Measurements from ENCODE around the gene FYN.
A peak's percentile ranks its signal among the peaks of the same experiment; 100 is the strongest.

FYN gene

GRCh38 chr6:111759331-111759835, 113.9 kb downstream of the FYN start:
- Histone ChIP-seq H3K36me3 (ENCODE audit: low read depth) (no peaks in the 10 kb centered on the region), H3K4me1 (ENCODE audit: insufficient read depth, poor library complexity, severe bottlenecking) (no peaks in the 10 kb centered on the region), H3K4me3 (ENCODE audit: severe bottlenecking) (no peak overlapping the region), H3K27me3 (ENCODE audit: insufficient read depth, poor library complexity, severe bottlenecking) (no peaks in the 10 kb centered on the region), H3K9me3 (ENCODE audit: severe bottlenecking) (no peaks in the 10 kb centered on the region), H3K27ac (ENCODE audit: poor library complexity, severe bottlenecking) (no peak overlapping the region)
- ATAC-seq (ENCODE audit: low read depth) (no peak), DNase-seq (ENCODE audit: low spot score) (no peak)
- no peak for TF ChIP-seq CTCF (IDR thresholded peaks at IDR 0.05; ENCODE audit: poor library complexity, severe bottlenecking)

DNA sequence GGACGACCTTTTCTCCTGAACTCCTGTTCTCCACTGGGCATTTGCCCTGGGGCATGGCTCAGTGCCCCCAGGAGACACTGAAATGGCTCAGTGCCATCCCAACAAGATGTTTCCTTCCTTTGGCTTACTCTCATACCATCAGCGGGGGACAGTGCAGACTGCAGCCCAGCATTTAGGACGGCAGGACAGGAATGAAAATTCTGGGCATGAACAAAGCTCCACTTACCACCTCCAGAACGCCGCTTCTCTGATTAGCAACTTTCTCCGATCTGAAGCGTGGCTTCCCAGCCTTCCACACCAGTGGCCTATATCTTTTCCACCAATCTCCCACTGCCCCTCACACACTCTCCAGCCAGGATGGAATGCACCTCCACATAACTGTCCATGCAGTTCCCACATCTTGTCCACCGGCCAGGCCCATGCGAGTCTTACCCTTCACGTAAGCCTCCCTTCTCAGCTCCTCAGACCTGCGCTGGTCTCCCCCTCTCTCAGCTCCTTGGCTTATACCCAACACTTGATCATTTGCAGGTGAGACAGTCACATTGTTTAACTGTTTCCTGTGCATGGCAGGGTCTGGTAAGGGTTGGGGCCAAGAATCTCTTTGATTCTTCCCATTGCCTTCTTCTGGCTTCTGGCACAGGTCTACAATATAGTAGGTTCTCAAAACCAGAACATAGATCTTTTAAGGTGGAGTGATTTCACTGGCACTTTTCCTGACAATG, 114.5 kb downstream of the FYN start:
- Histone ChIP-seq H3K9me3 (ENCODE audit: severe bottlenecking) (no peaks in the 10 kb centered on the region), H3K4me3 (ENCODE audit: severe bottlenecking) (no peak overlapping the region), H3K27ac (ENCODE audit: poor library complexity, severe bottlenecking) (no peak overlapping the region), H3K36me3 (ENCODE audit: low read depth) (no peaks in the 10 kb centered on the region), H3K27me3 (ENCODE audit: insufficient read depth, poor library complexity, severe bottlenecking) (no peaks in the 10 kb centered on the region), H3K4me1 (ENCODE audit: insufficient read depth, poor library complexity, severe bottlenecking) (no peaks in the 10 kb centered on the region)
- no peak for TF ChIP-seq CTCF (IDR thresholded peaks at IDR 0.05; ENCODE audit: poor library complexity, severe bottlenecking)
- ATAC-seq (ENCODE audit: low read depth) (no peak), DNase-seq (ENCODE audit: low spot score) (no peak)

DNA sequence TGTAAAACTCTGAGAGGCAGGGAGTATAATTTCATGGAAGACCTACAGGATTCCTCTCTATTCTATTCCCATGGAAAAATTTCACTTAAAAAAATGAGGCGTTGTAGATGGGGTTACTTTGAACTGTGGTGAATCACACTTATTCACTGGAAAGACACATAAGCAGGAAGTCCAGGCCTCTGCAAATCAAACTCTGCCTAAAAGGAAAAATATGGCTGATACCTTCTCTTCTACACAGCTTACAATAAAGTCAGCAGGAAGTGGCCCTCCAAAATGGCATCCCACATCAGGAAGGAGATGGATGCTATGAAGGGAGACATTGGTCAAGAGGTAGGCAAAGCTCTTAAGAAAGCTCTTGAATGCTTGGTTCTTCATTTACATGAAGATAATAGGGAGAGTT, 115.9 kb downstream of the FYN start:
- H3K4me3 ChIP-seq (ENCODE audit: severe bottlenecking): no peak overlapping the region
- no peak for TF ChIP-seq CTCF (IDR thresholded peaks at IDR 0.05; ENCODE audit: poor library complexity, severe bottlenecking)
- no peaks in the 10 kb centered on the region for H3K27me3 ChIP-seq (ENCODE audit: insufficient read depth, poor library complexity, severe bottlenecking)
- H3K36me3 ChIP-seq (ENCODE audit: low read depth): no peaks in the 10 kb centered on the region
- ATAC-seq (ENCODE audit: low read depth): peak; percentile 64
- DNase-seq (ENCODE audit: low spot score): no peak
- H3K4me1 ChIP-seq (ENCODE audit: insufficient read depth, poor library complexity, severe bottlenecking): no peaks in the 10 kb centered on the region
- no peak overlapping the region for H3K27ac ChIP-seq (ENCODE audit: poor library complexity, severe bottlenecking)
- H3K9me3 ChIP-seq (ENCODE audit: severe bottlenecking): no peaks in the 10 kb centered on the region

GRCh38 chr6:111754423-111754822, 118.8 kb downstream of the FYN start:
- ATAC-seq (ENCODE audit: low read depth): no peak
- H3K4me3 ChIP-seq (ENCODE audit: severe bottlenecking): no peak overlapping the region
- no peak for TF ChIP-seq CTCF (IDR thresholded peaks at IDR 0.05; ENCODE audit: poor library complexity, severe bottlenecking)
- no peak for DNase-seq (ENCODE audit: low spot score)
- no peaks in the 10 kb centered on the region for H3K36me3 ChIP-seq (ENCODE audit: low read depth)
- no peak overlapping the region for H3K27ac ChIP-seq (ENCODE audit: poor library complexity, severe bottlenecking)
- H3K9me3 ChIP-seq (ENCODE audit: severe bottlenecking): no peaks in the 10 kb centered on the region
- no peaks in the 10 kb centered on the region for H3K27me3 ChIP-seq (ENCODE audit: insufficient read depth, poor library complexity, severe bottlenecking)
- H3K4me1 ChIP-seq (ENCODE audit: insufficient read depth, poor library complexity, severe bottlenecking): no peaks in the 10 kb centered on the region

- no peaks in the 10 kb centered on the region for H3K9me3 ChIP-seq (ENCODE audit: severe bottlenecking)
- H3K4me1 ChIP-seq (ENCODE audit: insufficient read depth, poor library complexity, severe bottlenecking): no peaks in the 10 kb centered on the region
Observed at GRCh38 chr6:111753573-111753972, 119.7 kb downstream of the FYN start.

More at GRCh38 chr6:111753573-111753972, 119.7 kb downstream of the FYN start:
- Histone ChIP-seq H3K4me3 (ENCODE audit: severe bottlenecking) (no peak overlapping the region), H3K36me3 (ENCODE audit: low read depth) (no peaks in the 10 kb centered on the region), H3K27me3 (ENCODE audit: insufficient read depth, poor library complexity, severe bottlenecking) (no peaks in the 10 kb centered on the region), H3K27ac (ENCODE audit: poor library complexity, severe bottlenecking) (no peak overlapping the region)
- no peak for ATAC-seq (ENCODE audit: low read depth)
- no peak for TF ChIP-seq CTCF (IDR thresholded peaks at IDR 0.05; ENCODE audit: poor library complexity, severe bottlenecking)
- DNase-seq (ENCODE audit: low spot score): no peak

All from RWPE2 (cell line).